Right lobe of liver (tissue), 6 donors: ENCODE data around the gene ADAMTS3. TPM values are rescaled to one million over a fixed set of nuclear protein-coding genes. Genes with fewer than 3 reads are reported as not detected.
A peak's percentile ranks its signal among the peaks of the same experiment; 100 is the strongest.

Source experiments
- ATAC-seq, 4 donors: fragments of 200-7000 bp; cut with Tn5 transposase; one replicate each; pipeline ENCODE4 v1.9.1; 2020; ENCODE audit warnings: mild to moderate bottlenecking in 4 of 4, moderate library complexity in 4 of 4
- DNase-seq, 3 donors: peaks; one replicate each; pipeline ENCODE4 v3.0.0-alpha.2; 2020
- H3K27ac ChIP-seq, 3 donors: fragments of 200-600 bp; one replicate each; pipeline ENCODE4 v1.8.0; 2022
- H3K27me3 ChIP-seq, 2 donors: fragments of 200-600 bp; one replicate each; pipeline ENCODE4 v1.8.0; 2022
- H3K36me3 ChIP-seq, 4 donors: fragments of 200-600 bp; sonication (generic) in 1 of 4; one replicate each; pipeline versions ENCODE4 v1.5.1 to v1.8.0; 2017 to 2022; ENCODE audit warnings: control low read depth in 1 of 4
- H3K4me1 ChIP-seq, 4 donors: fragments of 200-600 bp; sonication (generic) in 1 of 4; one replicate each; pipeline versions ENCODE4 v1.5.1 to v1.8.0; 2017 to 2022; ENCODE audit warnings: control low read depth in 1 of 4
- H3K4me3 ChIP-seq, 3 donors: fragments of 200-600 bp; one replicate each; pipeline ENCODE4 v1.8.0; 2022
- H3K9me3 ChIP-seq, 4 donors: fragments of 200-600 bp; sonication (generic) in 1 of 4; one replicate each; pipeline versions ENCODE4 v1.5.1 to v1.8.0; 2017 to 2022; ENCODE audit warnings: control low read depth in 1 of 4
- CTCF ChIP-seq, 4 donors: fragments of 200-600 bp in 3 of 4; fragments of 450-650 bp in 1 of 4; IDR thresholded peaks; one replicate each; pipeline versions ENCODE4 v1.5.1 to v1.8.0; 2016 to 2022; ENCODE audit warnings: antibody characterized with exemption in 4 of 4, mild to moderate bottlenecking in 2 of 4
- POLR2A ChIP-seq: fragments of 450-650 bp; IDR thresholded peaks from one replicate; pipeline ENCODE4 v1.6.1; 2017; ENCODE audit warnings: antibody characterized with exemption, mild to moderate bottlenecking
- WGBS: methylation state at CpG from one replicate; pipeline ENCODE4 v1.1.6; 2018; ENCODE audit warnings: low coverage, low lambda C conversion rate; ENCODE audit not compliant: insufficient coverage; ENCODE audit errors: missing lambda C conversion rate; 5-methylcytosine and 5-hydroxymethylcytosine counted together
- intact Hi-C, 2 donors: fragments of 100-400 bp; cut with DNase I; formaldehyde crosslinking; loops; one replicate each; pipeline versions ENCODE4 v1.11.2 to v1.14.1; 2022
- total RNA-seq, 6 experiments: library from RNA; depleted of rRNA in 2 of 6; stranded (reverse); fragments of >200 nt in 2 of 6; fragmentation: NEBNext Ultra II Directional in 3 of 6; extraction: Animal tissue kit (Norgen Biotek cat#: 25700) in 3 of 6; gene quantifications; one replicate each; pipeline versions ENCODE4 v1.1.0 to v1.2.4, GENCODE V29; 2016 to 2023
- donor health status: DM: no; HTN: yes; CAD: no.
- donor health status: DM: no; HTN: no; CAD: no.
- donor health status: DM: no; HTN: no; CAD: no.
- donor health status: DM: no; HTN: yes; CAD: no.
- donor health status: DM: no; HTN: yes; CAD: no.

The ADAMTS3 gene
- total RNA-seq, 6 experiments from 2014 or later, result 0.12 to 0.64 (median 0.42) TPM

- DNase-seq (no peak), ATAC-seq (no peak)
- Histone ChIP-seq H3K9me3 (no peaks in the 10 kb centered on the region), H3K4me3 (no peak overlapping the region), H3K27ac (no peak overlapping the region), H3K27me3 (no peaks in the 10 kb centered on the region), H3K36me3 (no peaks in the 10 kb centered on the region), H3K4me1 (no peaks in the 10 kb centered on the region)
- WGBS, result 100% methylated on average over 2 of the region's 3 CpGs
- intact Hi-C loops, result no loop called here
- TF ChIP-seq POLR2A (no peak), CTCF (IDR thresholded peaks at IDR 0.05) (no peak)
Measured at GRCh38 chr4:72531322-72531721, 37.7 kb downstream of the ADAMTS3 start.

- intact Hi-C loops, result no loop called here
- TF ChIP-seq POLR2A (no peak), CTCF (IDR thresholded peaks at IDR 0.05) (no peak)
Measured at GRCh38 chr4:72529148-72529822, 39.7 kb downstream of the ADAMTS3 start.

GRCh38 chr4:72527038-72527646 lies 41.9 kb downstream of the ADAMTS3 start:
- WGBS, result 58% methylated on average over 2 of the region's 2 CpGs
- H3K4me3 ChIP-seq, result no peak overlapping the region

More at GRCh38 chr4:72529148-72529822, 39.7 kb downstream of the ADAMTS3 start:
- Histone ChIP-seq H3K4me1 (no peaks in the 10 kb centered on the region), H3K4me3 (no peak overlapping the region), H3K27ac (no peak overlapping the region), H3K9me3 (no peaks in the 10 kb centered on the region), H3K36me3 (no peaks in the 10 kb centered on the region), H3K27me3 (no peaks in the 10 kb centered on the region)
- WGBS, result 94% methylated on average over 3 of the region's 3 CpGs
- DNase-seq (no peak), ATAC-seq (no peak)

GRCh38 chr4:72525938-72526337 lies 43.1 kb downstream of the ADAMTS3 start:
- Histone ChIP-seq H3K36me3 (no peaks in the 10 kb centered on the region), H3K4me1 (no peaks in the 10 kb centered on the region), H3K27me3 (no peaks in the 10 kb centered on the region), H3K27ac (no peak overlapping the region), H3K9me3 (no peaks in the 10 kb centered on the region), H3K4me3 (no peak overlapping the region)
- DNase-seq, result peak in 2 of 3 donors; percentile 25 to 50
- peak; percentile 30 to 47 (median 34) for ATAC-seq
- WGBS, result 43% methylated on average over 1 of the region's 2 CpGs
- intact Hi-C loops, result no loop called here
- TF ChIP-seq CTCF (IDR thresholded peaks at IDR 0.05) (no peak), POLR2A (no peak)

More at GRCh38 chr4:72527038-72527646, 41.9 kb downstream of the ADAMTS3 start:
- H3K36me3 ChIP-seq, result no peaks in the 10 kb centered on the region
- ATAC-seq (no peak), DNase-seq (no peak)
- no peak for TF ChIP-seq POLR2A
- TF ChIP-seq CTCF (IDR thresholded peaks at IDR 0.05), result no peak
- H3K4me1 ChIP-seq, result no peaks in the 10 kb centered on the region
- H3K9me3 ChIP-seq, result no peaks in the 10 kb centered on the region
- no peaks in the 10 kb centered on the region for H3K27me3 ChIP-seq
- H3K27ac ChIP-seq, result no peak overlapping the region
- intact Hi-C loops, result no loop called here
